Hepatocyte (in vitro differentiated cells): ENCODE data around the gene PLPP6. TPM values are rescaled to one million over a fixed set of nuclear protein-coding genes. Genes with fewer than 3 reads are reported as not detected.

Experiments used
- DNase-seq: peaks from one replicate; pipeline ENCODE4 v3.0.0-alpha.2; 2016; ENCODE audit warnings: low spot score
- H2AFZ ChIP-seq: fragments of 200-600 bp; sonication (generic); 2 replicates; pipeline ENCODE4 v1.6.0; 2016; ENCODE audit warnings: antibody characterized with exemption, mild to moderate bottlenecking
- H3K27ac ChIP-seq: fragments of 200-600 bp; sonication (generic); 2 replicates; pipeline ENCODE4 v1.5.1; 2016; ENCODE audit warnings: mild to moderate bottlenecking
- H3K27me3 ChIP-seq: fragments of 200-600 bp; sonication (generic); 2 replicates; pipeline ENCODE4 v1.6.1; 2016
- H3K36me3 ChIP-seq: fragments of 200-600 bp; sonication (generic); replicated peaks from 2 replicates; pipeline ENCODE4 v1.5.1; 2016; ENCODE audit warnings: low read depth; ENCODE audit not compliant: insufficient read depth
- H3K4me1 ChIP-seq: fragments of 200-600 bp; sonication (generic); 2 replicates; pipeline ENCODE4 v1.5.1; 2016; ENCODE audit warnings: mild to moderate bottlenecking, moderate library complexity; ENCODE audit not compliant: insufficient read depth
- H3K4me2 ChIP-seq: fragments of 200-600 bp; sonication (generic); 2 replicates; pipeline ENCODE4 v1.6.0; 2016
- H3K4me3 ChIP-seq: fragments of 200-600 bp; sonication (generic); 2 replicates; pipeline ENCODE4 v1.5.1; 2016; ENCODE audit warnings: mild to moderate bottlenecking
- H3K79me2 ChIP-seq: fragments of 200-600 bp; sonication (generic); 2 replicates; pipeline ENCODE4 v1.6.0; 2017; ENCODE audit warnings: mild to moderate bottlenecking
- H3K9me2 ChIP-seq: fragments of 200-600 bp; sonication (generic); replicated peaks from 2 replicates; pipeline ENCODE4 v1.6.0; 2017; ENCODE audit warnings: mild to moderate bottlenecking; ENCODE audit not compliant: insufficient read depth
- H3K9me3 ChIP-seq: fragments of 200-600 bp; sonication (generic); 2 replicates; pipeline ENCODE4 v1.5.1; 2016; ENCODE audit warnings: low read depth, mild to moderate bottlenecking
- H4K20me1 ChIP-seq: fragments of 200-600 bp; sonication (generic); 2 replicates; pipeline ENCODE4 v1.6.0; 2016; ENCODE audit warnings: mild to moderate bottlenecking; ENCODE audit not compliant: insufficient read depth, poor library complexity, severe bottlenecking
- EZH2 ChIP-seq: fragments of 200-600 bp; sonication (generic); IDR thresholded peaks from 2 replicates; pipeline ENCODE4 v1.6.1; 2016; ENCODE audit warnings: antibody characterized with exemption, mild to moderate bottlenecking, borderline replicate concordance
- EZH2phosphoT487 ChIP-seq: fragments of 200-600 bp; sonication (generic); IDR thresholded peaks from one replicate; pipeline ENCODE4 v1.6.1; 2018; ENCODE audit warnings: antibody characterized with exemption, mild to moderate bottlenecking, low read depth, moderate library complexity; ENCODE audit not compliant: unreplicated experiment, severe bottlenecking
- WGBS: methylation state at CpG from one replicate; pipeline ENCODE4 v1.1.6; 2016; ENCODE audit warnings: low lambda C conversion rate; ENCODE audit errors: missing lambda C conversion rate; 5-methylcytosine and 5-hydroxymethylcytosine counted together
- polyA plus RNA-seq: library from polyadenylated mRNA; unstranded; fragments of >200 nt; fragmentation: Nextera tagmentation; extraction: Ambion mirVana; gene quantifications from 2 replicates; pipeline ENCODE4 v1.2.1, GENCODE V29; 2016
- total RNA-seq: library from RNA; depleted of rRNA; stranded (reverse); fragments of >200 nt; gene quantifications from 2 replicates; pipeline ENCODE4 v1.2.3, GENCODE V29; 2014
- TF ChIP-seq, protein P1 (sequence below): fragments of 200-600 bp; sonication (generic); IDR thresholded peaks from 2 replicates; pipeline ENCODE4 v1.5.1; 2016; ENCODE audit warnings: antibody characterized with exemption, mild to moderate bottlenecking; ENCODE audit not compliant: poor library complexity

Gene PLPP6
- total and polyA plus RNA-seq, 2 experiments from 2014 or later: 19.6 to 32.1 TPM

GRCh38 chr9:4686584-4686983, 24.5 kb downstream of the PLPP6 start:
- H3K4me1 ChIP-seq: no peaks in the 10 kb centered on the region

GRCh38 chr9:4689021-4689420, 26.9 kb downstream of the PLPP6 start:
- DNase-seq: no peak
- no peaks in the 10 kb centered on the region for H4K20me1 ChIP-seq
- H3K27me3 ChIP-seq: no peaks in the 10 kb centered on the region
- no peak overlapping the region for H2AFZ ChIP-seq
- peaks cover 50% of the 10 kb centered on the region for H3K79me2 ChIP-seq
- H3K27ac ChIP-seq: no peak overlapping the region
- no peaks in the 10 kb centered on the region for H3K36me3 ChIP-seq
- TF ChIP-seq EZH2 (no peak), EZH2phosphoT487 (no peak)
- TF ChIP-seq, protein P1, sequence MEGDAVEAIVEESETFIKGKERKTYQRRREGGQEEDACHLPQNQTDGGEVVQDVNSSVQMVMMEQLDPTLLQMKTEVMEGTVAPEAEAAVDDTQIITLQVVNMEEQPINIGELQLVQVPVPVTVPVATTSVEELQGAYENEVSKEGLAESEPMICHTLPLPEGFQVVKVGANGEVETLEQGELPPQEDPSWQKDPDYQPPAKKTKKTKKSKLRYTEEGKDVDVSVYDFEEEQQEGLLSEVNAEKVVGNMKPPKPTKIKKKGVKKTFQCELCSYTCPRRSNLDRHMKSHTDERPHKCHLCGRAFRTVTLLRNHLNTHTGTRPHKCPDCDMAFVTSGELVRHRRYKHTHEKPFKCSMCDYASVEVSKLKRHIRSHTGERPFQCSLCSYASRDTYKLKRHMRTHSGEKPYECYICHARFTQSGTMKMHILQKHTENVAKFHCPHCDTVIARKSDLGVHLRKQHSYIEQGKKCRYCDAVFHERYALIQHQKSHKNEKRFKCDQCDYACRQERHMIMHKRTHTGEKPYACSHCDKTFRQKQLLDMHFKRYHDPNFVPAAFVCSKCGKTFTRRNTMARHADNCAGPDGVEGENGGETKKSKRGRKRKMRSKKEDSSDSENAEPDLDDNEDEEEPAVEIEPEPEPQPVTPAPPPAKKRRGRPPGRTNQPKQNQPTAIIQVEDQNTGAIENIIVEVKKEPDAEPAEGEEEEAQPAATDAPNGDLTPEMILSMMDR: no peak
- H3K4me1 ChIP-seq: no peaks in the 10 kb centered on the region
- H3K9me2 ChIP-seq: no peaks in the 10 kb centered on the region
- H3K9me3 ChIP-seq: no peaks in the 10 kb centered on the region
- no peak overlapping the region for H3K4me2 ChIP-seq
- WGBS: 86% methylated on average over 2 of the region's 2 CpGs
- no peak overlapping the region for H3K4me3 ChIP-seq

More at GRCh38 chr9:4686584-4686983, 24.5 kb downstream of the PLPP6 start:
- H3K4me2 ChIP-seq: no peak overlapping the region
- no peak overlapping the region for H2AFZ ChIP-seq
- no peaks in the 10 kb centered on the region for H3K36me3 ChIP-seq
- no peaks in the 10 kb centered on the region for H3K9me3 ChIP-seq
- DNase-seq: no peak
- no peaks in the 10 kb centered on the region for H4K20me1 ChIP-seq
- peaks cover 55% of the 10 kb centered on the region for H3K79me2 ChIP-seq
- no peak overlapping the region for H3K4me3 ChIP-seq
- H3K9me2 ChIP-seq: no peaks in the 10 kb centered on the region
- H3K27ac ChIP-seq: no peak overlapping the region
- no peaks in the 10 kb centered on the region for H3K27me3 ChIP-seq
- 92% methylated on average over 1 of the region's 1 CpG for WGBS
- TF ChIP-seq EZH2 (no peak), EZH2phosphoT487 (no peak)
- TF ChIP-seq, protein P1: no peak

- Histone ChIP-seq H3K4me2 (no peak overlapping the region), H3K4me1 (no peaks in the 10 kb centered on the region), H3K27me3 (no peaks in the 10 kb centered on the region), H4K20me1 (no peaks in the 10 kb centered on the region), H3K4me3 (no peak overlapping the region), H3K9me3 (no peaks in the 10 kb centered on the region), H3K79me2 (peaks cover 51% of the 10 kb centered on the region), H3K36me3 (no peaks in the 10 kb centered on the region), H3K27ac (no peak overlapping the region), H3K9me2 (no peaks in the 10 kb centered on the region), H2AFZ (no peak overlapping the region)
- 90% methylated on average over 1 of the region's 1 CpG for WGBS
- no peak for DNase-seq
- TF ChIP-seq EZH2 (no peak), EZH2phosphoT487 (no peak)
Observed at GRCh38 chr9:4689687-4690104, 27.6 kb downstream of the PLPP6 start.

DNA sequence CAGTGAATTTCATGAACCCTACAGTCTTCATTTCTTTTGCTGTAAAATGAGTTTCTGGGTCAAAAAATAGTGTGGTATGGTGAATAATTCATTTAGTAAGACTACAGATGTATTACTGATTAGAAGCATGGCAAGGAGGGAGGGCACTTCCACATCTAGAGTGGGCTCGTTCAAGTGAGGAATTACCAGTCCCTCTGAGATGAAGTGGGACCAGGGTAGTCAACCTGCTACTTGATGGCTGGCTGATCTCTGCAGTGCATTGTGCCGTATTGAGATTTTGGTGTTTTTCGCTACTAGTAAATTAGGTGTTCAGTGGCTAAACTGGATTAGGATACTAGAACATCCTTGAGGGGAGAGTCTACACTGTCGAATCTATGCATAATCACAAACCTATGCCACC, 28.1 kb downstream of the PLPP6 start:
- DNase-seq: no peak
- no peaks in the 10 kb centered on the region for H3K9me2 ChIP-seq
- 97% methylated on average over 4 of the region's 4 CpGs for WGBS
- H2AFZ ChIP-seq: no peak overlapping the region
- H3K4me2 ChIP-seq: no peak overlapping the region
- no peaks in the 10 kb centered on the region for H3K27me3 ChIP-seq
- H3K4me1 ChIP-seq: no peaks in the 10 kb centered on the region
- H3K9me3 ChIP-seq: no peaks in the 10 kb centered on the region
- H4K20me1 ChIP-seq: no peaks in the 10 kb centered on the region
- no peak for TF ChIP-seq EZH2phosphoT487
- TF ChIP-seq, protein P1: no peak
- no peak for TF ChIP-seq EZH2
- peaks cover 50% of the 10 kb centered on the region for H3K79me2 ChIP-seq
- H3K27ac ChIP-seq: no peak overlapping the region
- no peaks in the 10 kb centered on the region for H3K36me3 ChIP-seq
- H3K4me3 ChIP-seq: no peak overlapping the region
